HG02981 (cell line): Measurements from ENCODE around the gene CCDC110.

ENCODE experiments used
- ATAC-seq: cut with Tn5 transposase; IDR thresholded peaks from one replicate; pipeline ENCODE4 v1.9.1; 2021; ENCODE audit warnings: mild to moderate bottlenecking, moderate library complexity; ENCODE audit not compliant: unreplicated experiment

The CCDC110 gene

DNA sequence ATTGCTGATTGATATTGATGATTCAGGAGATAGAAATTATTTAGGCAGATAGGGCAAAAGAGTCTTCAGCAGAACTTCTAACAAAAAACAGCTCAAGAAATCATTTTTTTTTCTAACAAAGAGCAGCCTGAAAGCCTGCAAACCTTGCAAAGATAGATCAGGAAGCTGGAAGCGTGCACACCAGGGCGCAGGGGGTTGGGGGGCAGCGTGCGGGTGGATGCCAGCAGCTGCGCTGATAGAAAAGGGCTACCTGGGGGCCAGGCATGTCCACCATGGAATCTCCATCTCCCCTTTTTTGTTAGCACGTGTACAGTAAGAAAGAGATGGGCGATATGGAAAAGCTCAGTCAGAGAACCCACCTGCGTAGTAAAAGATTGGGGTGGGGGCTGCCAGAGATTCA, 1.7 kb upstream of the CCDC110 start:
- ATAC-seq: no peak

DNA sequence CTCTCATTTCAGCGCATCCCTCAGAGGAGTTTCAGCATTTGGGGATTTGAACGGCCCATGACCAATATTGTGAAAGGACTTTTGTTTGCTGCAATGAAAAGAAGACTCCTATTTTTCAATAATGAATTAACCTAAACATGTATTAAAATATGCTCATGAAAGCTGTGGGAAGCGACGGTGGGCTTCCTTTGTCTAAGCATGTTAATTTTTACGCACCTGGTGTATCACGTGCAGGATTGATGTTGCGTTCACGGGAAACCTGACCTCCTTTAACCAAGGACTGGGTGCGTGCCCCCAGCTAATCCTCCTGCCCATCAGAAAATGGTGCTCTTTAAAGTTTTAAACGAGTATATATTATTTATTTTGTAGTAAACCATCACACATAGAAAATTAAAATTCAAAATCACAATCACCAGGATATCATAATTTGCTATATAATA, 590 bp upstream of the CCDC110 start:
- ATAC-seq: no peak

DNA sequence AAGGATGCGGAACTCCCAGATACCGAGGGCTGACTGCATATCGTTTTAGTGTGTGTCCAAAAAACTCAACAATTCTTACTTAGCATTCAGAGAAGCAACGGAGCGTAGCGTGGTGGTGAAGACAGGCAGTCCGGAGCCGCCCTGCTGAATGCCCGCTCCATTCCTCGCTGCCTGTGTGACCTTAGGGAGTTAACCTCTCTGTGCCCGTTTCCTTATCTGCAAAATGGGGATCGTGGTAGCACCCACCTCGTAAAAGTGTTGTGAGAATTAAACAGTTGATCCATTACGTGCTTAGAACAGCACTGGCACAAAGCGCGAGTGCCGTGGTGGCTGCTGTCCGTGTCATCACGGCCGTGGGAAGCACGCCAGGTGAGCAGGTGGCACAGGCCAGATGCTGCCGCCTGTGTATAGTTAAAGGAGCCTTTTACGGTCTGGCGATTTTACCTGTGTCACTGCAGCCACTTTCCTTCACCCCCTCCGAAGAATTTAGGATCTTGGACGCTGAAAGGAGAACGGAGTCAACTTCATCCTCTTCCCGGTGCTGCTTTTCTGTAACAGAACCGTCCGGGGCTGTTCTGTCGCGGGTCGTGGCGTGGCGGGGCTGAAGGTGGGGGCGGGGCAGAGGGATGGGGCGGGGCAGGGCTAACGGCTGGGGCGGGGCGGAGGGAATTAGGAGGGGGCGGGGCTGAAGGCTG, 885 bp downstream of the CCDC110 start:
- ATAC-seq: peak; percentile 6

DNA sequence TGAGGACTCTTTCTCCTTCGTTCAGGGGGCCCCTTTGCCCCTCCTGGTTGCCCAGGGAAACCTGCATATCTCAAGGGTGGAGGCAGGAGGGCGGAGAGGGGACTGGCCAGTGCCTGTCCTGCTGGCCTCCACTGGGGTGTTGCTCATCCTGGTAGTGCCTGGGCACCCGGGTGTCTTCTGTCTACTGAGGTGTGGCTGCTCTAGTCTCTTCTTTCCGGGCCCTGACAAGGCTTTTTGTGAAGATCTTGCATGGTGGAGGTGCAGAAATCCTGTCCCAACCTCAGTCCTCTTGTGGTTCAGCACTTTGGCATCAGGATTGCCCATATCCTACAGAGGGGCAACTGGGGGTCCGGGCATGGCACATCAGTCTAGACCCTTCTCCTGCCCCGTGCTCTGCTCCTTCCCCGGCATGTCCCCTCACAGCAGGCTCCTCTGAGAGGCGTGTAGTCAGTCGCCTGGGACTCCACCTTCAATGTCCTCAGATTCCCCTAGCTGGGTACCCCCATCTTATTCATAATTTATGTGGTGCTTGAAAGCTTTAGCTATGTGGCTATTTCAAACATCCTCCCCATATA, 1.9 kb downstream of the CCDC110 start:
- no peak for ATAC-seq

DNA sequence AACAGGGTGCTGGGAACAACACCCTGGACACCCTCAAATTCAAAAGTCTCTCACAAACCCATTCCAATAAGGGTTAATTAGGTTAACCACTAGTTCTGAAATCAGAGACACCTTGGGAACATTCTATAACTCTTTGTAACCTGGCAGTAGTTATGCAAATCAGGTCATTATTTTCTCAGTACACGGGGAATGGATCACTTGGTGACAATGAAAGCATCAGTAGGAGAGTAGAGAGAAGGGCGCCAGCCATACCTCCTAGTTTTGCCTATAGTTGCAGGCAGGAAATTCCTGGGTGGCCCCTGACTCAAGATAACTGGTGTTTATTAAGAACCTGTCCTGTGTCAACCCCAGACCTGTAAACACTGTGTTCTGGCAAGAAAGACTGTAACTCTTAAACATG, 2.5 kb downstream of the CCDC110 start:
- no peak for ATAC-seq

DNA sequence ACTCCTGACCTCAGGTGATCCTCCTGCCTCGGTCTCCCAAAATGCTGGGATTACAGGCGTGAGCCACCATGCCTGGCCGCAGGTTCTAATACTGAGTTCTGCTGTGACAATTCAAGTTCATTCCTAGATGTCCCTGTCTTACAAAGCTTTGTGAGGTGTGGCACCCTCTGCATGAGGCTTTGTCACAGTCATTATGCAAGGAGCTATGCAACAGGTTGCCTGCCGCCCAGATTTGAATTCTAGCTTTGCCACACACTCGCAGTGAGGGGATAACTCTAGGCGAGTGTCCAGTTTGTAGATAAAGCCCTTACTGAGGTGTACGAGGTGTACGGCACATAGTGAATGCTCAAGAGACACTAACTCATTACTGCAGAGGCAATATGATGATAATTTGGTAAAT, 3.5 kb downstream of the CCDC110 start:
- no peak for ATAC-seq

DNA sequence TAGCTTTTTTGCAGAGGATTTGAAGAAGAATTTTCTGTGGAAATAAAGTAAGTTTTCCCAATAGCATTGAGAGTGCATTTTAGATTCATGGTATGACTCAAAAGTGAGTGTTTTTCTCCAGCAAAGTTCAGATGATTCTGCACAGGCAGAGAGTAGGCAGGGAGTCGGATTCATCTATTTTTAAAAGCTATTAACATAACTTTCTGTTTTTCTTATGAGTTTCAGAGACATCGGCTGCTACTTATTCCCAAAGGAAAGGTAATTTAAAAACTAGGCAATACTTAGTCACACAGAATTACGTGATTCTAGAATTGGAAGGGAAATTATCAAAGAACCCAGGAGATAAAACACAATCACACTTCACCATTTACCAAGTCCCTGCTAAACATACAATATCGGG, 4.4 kb downstream of the CCDC110 start:
- no peak for ATAC-seq

DNA sequence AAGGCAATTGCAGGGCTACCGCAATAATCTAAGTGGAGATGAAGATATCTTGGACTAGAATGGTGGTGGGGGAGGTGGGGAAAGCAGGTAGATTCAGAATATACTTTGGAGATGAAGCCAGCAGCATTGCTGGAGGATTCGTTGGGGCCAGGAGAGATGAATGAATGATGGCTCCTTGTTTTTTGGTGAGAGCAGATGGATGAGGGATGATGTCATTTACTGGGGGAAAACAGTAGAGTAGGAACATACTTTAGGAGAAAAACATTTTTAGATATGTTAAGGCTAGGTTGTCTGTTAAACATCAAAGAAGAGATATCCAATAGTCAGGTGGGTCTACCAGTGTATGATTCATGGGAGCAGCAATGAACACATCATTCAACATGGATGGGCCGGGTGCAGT, 5.8 kb downstream of the CCDC110 start:
- ATAC-seq: no peak

DNA sequence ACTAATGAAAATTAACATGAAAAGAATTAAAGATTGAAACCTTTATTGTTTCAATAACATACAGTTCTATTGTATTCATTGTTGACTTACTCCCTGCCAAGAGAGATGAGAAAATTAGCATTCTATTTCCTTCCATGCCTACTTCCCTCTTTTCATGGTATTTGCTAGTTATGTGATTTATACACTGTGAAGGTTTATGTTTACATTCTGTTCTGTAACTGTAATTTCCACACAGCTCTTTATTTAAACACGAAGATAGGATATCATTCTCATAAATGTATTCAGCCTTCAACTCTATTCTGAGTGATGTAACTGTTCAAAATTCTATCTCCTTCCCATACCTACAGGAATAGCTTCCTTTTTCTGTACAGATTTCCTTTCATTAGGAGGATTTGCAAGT, 6.6 kb downstream of the CCDC110 start:
- no peak for ATAC-seq

DNA sequence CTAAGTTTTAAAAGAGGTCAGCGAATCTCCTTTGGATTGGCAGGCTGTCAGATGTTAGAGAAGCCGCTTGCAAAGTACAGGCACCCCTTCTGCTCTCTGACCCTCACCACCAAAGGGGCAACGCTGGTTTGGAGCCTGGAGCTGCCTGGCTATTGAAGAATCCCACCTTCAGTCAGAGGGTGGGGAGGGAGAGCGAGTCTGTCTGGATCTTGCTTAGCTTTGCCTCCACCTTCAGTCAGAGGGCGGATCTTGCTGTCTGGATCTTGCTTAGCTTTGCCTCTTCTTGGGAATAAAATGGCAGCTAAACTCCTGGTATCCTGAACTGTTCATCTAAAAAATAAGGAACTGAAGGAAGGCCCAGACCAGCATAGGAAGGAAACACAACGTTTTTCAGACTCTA, 7.3 kb downstream of the CCDC110 start:
- no peak for ATAC-seq

DNA sequence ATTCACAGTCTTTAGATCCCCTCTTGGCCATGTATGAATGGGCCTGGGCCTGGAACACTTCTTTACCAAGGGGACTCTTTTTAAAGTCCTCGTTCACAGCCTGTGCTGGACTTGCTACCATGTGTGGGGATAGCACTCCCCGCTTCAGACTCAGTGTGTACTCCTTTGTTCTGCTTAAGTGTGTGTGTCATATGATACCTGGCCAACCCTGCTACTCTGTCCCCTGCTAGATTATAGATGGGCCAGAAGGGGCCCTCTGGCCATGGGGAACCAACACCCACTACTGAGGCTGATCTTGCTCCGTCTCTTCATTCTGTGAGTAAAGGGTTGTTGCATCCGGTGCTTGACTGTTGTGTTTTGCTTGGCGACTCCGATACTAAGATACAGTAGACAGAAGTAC, 8.0 kb downstream of the CCDC110 start:
- no peak for ATAC-seq

DNA sequence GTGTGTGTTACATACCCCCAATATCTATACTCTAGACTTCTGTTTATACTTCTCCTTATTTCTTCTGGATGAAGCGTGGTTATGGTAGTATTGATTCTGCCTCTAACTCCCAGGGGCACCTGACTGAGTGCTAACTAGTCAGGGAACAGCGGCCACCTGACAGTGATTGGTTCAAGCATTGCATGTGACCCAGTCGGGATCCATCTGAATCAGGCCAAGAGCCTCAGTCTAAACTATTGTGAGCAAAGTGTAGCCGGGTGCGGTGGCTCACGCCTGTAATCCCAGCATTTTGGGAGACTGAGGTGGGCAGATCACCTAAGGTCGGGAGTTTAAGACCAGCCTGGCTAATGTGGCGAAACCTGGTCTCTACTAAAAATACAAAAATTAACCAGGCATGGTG, 10.0 kb downstream of the CCDC110 start:
- ATAC-seq: no peak

DNA sequence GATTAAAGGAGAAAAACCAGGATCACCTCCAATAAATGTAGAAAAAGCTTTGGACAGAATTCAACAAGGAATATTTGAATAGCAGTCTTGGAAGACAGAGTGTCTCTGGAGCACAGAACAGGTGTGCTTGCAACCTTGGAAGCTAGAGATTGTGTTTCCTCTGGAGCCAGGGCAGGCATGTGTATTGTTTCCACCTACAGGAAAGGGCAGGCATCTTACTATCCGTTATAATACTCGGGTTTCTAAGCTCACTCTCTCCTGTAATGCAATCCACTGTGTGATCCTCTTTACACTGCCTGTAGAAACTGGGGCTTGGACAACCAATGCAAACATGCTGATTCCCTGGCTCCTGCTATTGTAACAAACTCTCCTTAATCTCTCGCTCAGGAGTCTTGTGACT, 14.4 kb downstream of the CCDC110 start:
- ATAC-seq: no peak

DNA sequence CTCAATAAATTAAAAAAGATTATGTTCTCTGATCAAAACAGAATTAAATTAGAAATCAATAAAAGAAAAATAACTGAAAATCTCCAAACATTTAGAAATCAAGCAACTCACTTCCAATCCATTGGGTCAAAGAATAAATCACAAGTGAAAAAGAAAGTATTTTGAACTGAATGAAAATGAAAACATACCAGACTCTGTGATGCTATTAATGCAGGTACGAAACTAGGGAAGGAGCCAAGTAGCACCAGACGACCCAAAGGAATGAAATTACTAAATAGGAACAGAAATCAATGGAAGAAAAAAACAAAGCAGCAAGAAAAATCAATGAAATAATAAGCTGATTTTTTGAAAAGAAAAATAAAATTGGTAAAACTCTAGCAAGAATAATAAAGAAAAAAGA, 15.4 kb downstream of the CCDC110 start:
- no peak for ATAC-seq

DNA sequence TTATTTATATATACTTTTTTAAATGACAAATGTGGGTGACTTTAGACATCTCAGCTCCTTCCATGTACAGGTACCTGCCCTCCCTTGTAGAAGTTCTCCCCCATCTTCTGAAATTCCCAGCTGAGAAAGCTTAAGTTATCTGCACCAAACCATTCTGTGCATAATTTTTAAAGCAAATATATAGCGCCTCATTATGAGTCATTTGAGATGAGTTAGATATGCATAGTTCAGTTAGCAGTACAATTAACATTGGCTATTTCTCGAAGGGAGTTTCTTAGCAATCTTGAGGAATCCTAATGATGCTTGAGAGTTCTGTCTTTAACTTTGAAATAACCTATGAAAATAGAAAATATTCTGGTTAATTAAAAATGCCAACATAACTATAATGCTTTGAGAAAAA, 26.3 kb downstream of the CCDC110 start:
- no peak for ATAC-seq

DNA sequence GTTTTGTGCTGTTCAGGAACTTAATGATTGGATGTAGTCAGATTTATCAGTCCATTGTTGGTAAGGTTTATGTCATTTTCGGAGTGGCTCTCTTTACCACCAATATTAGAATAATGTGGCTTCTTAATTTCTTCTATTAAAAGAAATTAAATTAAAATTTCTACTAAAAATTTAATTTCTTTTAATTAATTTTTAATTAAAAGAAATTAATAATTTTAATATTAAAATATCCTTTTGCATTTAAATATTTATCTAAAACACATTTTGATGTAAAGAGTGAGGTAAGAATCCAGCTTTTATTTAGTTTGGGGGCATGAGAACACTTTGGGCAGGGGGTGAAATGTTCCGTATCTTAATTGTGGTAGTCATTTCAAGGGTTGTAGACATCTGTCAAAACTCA, 30.1 kb downstream of the CCDC110 start:
- ATAC-seq: no peak

DNA sequence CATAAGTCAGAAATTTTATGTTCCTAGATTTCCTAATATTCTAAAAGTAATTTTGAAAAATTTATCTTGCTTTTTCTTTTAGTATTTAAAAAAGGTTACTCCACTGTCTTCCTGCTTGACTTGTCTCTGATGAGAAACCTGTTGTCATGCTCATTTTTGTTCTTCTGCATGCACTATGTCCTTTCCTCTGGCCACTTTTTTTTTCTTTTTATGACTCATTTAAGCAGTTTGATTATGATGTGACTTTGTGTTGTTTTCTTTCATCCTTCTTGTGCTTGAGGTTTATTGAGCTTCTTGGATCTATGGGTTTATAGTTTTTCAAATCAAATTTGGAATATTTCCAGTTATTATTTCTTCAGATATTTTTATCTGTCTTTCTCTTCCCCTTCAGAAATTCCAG, 33.7 kb downstream of the CCDC110 start:
- no peak for ATAC-seq

DNA sequence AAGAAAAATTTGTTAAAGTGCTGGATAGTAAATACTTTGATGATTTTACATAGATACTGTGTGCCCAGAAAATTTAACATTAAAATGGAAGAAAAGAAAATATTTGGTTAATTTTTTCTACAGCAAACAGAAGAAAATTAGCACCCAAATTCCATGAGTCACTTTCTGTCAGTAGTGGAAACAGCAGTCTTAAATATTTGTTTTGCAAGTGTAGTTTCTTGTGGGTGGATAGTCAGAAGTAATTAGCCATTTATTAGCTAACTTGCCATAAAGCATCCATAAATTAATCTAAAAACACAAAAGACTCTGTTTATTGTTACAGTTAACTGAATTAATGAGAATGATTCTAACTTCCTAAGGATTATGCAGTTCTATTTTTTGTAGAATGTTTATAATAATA, 36.1 kb downstream of the CCDC110 start:
- no peak for ATAC-seq

DNA sequence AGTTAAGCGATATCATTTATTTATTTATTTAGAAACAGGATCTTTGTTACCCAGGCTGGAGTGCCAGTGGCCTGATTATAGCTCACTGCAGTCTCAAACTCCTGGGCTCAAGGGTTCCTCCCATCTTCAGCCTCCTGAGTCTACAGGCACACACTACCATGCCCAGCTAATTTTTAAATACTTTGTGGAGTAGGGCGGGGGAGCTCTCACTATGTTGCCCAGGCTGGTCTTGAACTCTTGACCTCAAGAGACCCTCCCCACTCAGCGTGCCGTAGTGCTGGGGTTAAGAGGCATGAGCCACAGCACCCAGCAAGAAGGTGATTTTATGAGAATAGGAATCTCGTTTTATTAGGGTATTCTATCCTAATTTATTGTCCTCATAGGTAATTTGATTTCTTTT, 41.9 kb downstream of the CCDC110 start:
- no peak for ATAC-seq

DNA sequence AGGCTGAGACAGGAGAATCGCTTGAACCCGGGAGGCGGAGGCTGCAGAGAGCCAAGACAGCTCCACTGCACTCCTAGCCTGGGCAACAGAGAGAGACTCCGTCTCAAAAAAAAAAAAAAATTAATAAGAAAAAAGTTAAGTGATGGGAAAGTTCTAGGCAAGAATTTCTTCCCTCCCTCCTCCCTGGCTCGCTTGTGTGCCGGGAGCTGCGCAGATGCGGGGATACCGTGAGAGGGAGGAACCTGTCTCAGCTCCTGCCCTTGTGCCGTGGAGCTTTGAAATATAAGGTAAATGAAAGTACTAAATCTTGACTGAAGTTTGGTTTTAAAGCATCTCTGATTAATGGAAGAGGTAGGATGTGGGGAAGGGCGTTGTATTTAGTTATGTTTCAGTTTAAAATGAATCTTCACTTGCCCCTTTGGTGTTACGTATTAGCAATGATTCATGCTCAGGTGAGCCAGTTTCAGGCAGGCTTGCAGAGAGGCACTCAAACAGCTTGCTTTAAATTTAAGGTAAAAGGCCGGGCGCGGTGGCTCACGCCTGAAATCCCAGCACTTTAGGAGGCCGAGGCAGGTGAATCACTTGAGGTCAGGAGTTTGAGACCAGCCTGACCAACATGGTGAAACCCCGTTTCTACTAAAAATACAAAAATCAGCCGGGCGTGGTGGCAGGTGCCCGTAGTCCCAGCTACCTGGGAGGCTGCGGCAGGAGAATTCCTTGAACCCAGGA, 44.4 kb downstream of the CCDC110 start:
- ATAC-seq: no peak

DNA sequence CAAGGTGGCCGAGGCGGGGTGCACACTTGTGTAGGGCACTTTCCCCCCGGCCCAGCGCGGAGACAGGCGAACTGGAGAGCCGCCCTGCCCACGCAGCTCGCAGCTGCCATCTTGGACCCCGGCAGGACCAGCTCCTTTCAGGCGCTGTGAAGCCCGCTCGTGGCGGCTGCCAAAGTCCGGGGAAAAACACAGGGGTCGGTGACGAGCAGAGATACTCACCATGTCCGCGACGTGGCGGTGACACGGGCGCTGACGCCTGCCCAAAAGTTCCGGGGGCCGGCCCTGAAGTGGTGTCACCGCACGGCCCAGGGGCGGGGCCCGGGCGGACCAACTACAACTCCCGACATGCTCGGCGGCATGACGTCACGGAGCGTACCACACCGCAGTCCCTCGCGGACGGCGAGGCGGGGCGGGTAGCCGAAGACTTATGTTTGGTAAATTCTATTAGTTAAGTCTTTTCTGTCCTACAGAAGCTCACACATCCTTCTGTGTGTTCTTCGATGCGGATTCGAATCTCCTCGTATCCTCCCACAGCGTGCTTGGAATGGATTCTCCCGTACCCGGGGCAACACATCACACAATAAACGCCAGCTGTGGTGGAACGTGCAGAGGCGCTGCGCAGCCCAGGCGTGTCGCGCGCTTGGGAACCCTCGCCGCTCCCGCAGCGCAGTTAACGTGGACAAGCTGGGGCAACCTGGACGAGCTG, 45.7 kb downstream of the CCDC110 start, which contains the start of gene UFSP2:
Gene UFSP2, minus strand, starts transcription at position 318 of the 706 bp plus-strand sequence. Its CDS starts 96 bp downstream, at position 222.
- ATAC-seq: peak; percentile 92
